Pancreas (tissue), 10 donors: ENCODE measurements around the gene ZNF592. TPM values are rescaled to one million over a fixed set of nuclear protein-coding genes. Genes with fewer than 3 reads are reported as not detected.

Experiments
- ATAC-seq, 4 donors: fragments of 200-7000 bp; cut with Tn5 transposase; one replicate each; pipeline versions ENCODE4 v1.8.0 to v1.9.1; 2020; ENCODE audit warnings: mild to moderate bottlenecking in 4 of 4, moderate library complexity in 4 of 4
- DNase-seq, 6 donors: peaks; one replicate each; pipeline ENCODE4 v3.0.0-alpha.2; 2020
- FAIRE-seq: peaks from 2 replicates; lab custom pipeline; 2012; peaks lifted over from hg19 to GRCh38; lab: Jason Lieb, UNC
- H3K27ac ChIP-seq, 4 donors: fragments of 200-600 bp; sonication (generic); 1 replicate in 3 of 4; 2 replicates in 1 of 4; pipeline versions ENCODE4 v1.5.0 to v1.8.0; 2020
- H3K27me3 ChIP-seq, 4 donors: fragments of 200-600 bp; one replicate each; pipeline ENCODE4 v1.8.0; 2021
- H3K36me3 ChIP-seq, 3 donors: fragments of 200-600 bp; sonication (generic) in 1 of 3; one replicate each; pipeline versions ENCODE4 v1.5.0 to v1.8.0; 2020 to 2021
- H3K4me1 ChIP-seq, 3 donors: fragments of 200-600 bp; one replicate each; pipeline ENCODE4 v1.8.0; 2021
- H3K4me3 ChIP-seq, 4 donors: fragments of 200-600 bp; sonication (generic) in 2 of 4; one replicate each; pipeline versions ENCODE4 v1.5.0 to v1.8.0; 2020 to 2021
- H3K9me3 ChIP-seq, 4 donors: fragments of 200-600 bp; one replicate each; pipeline ENCODE4 v1.8.0; 2021
- CTCF ChIP-seq, 4 donors: fragments of 200-600 bp; sonication (generic) in 3 of 4; IDR thresholded peaks; one replicate each; pipeline versions ENCODE4 v1.5.0 to v1.8.0; 2021; ENCODE audit warnings: antibody characterized with exemption in 4 of 4
- WGBS, 2 donors: extraction: QIAGEN DNeasy Blood & Tissue Kit; methylation state at CpG; one replicate each; pipeline ENCODE4 v1.1.7; 2013; 5-methylcytosine and 5-hydroxymethylcytosine counted together
- intact Hi-C, 3 donors: fragments of 100-400 bp; cut with DNase I; formaldehyde crosslinking; loops; one replicate each; pipeline versions ENCODE4 v1.11.1 to v1.14.2; 2022
- polyA plus RNA-seq, 2 donors: library from polyadenylated mRNA; stranded (reverse); fragments of 200-250 nt; gene quantifications; one replicate each; pipeline ENCODE4 v1.2.3, GENCODE V29; 2013
- total RNA-seq, 6 donors: library from RNA; stranded (reverse); fragmentation: NEBNext Ultra II Directional in 4 of 6; extraction: Animal tissue kit (Norgen Biotek cat#: 25700) in 4 of 6; gene quantifications; one replicate each; pipeline versions ENCODE4 v1.2.1 to v1.2.4, GENCODE V29; 2021 to 2023
- donor health status: healthy with polysubstance abuse.
- donor health status: DM: no; HTN: no; CAD: no; lungs with moderate emphysema.
- donor health status: DM: no; HTN: no; CAD: no.
- donor health status: control.
- donor health status: control.
- donor health status: Bipolar disorder and iron deficiency.
- donor health status: DM: yes; HTN: yes; CAD: no.
- donor health status: DM: no; HTN: no; CAD: no.
- donor health status: DM: no; HTN: no; CAD: no.
- donor health status: DM: yes; HTN: yes; CAD: no.

Gene ZNF592
- total and polyA plus RNA-seq, 8 donors: 9.1 to 16.6 (median 12.0) TPM

- Histone ChIP-seq H3K4me1 (peaks cover 18 to 24% (median 20%) of the 10 kb centered on the region in 3 donors), H3K36me3 (no peaks in the 10 kb centered on the region), H3K4me3 (no peak overlapping the region), H3K9me3 (no peaks in the 10 kb centered on the region), H3K27me3 (no peaks in the 10 kb centered on the region), H3K27ac (peak overlapping the region in 2 of 4 donors; percentile 99)
- ATAC-seq: no peak
- intact Hi-C loops: loop anchor here in 1 of 3 donors (10.0 kb wide), 1 partner anchor 85 kb away; no protein-coding TSS in a partner anchor
- no peak for TF ChIP-seq CTCF (IDR thresholded peaks at IDR 0.05)
- no peak for FAIRE-seq
- 98% methylated on average over 23 of the region's 23 CpGs for WGBS, 2 donors
- no peak for DNase-seq
Measured at GRCh38 chr15:84839714-84840113, 91.3 kb downstream of the ZNF592 start.

DNA sequence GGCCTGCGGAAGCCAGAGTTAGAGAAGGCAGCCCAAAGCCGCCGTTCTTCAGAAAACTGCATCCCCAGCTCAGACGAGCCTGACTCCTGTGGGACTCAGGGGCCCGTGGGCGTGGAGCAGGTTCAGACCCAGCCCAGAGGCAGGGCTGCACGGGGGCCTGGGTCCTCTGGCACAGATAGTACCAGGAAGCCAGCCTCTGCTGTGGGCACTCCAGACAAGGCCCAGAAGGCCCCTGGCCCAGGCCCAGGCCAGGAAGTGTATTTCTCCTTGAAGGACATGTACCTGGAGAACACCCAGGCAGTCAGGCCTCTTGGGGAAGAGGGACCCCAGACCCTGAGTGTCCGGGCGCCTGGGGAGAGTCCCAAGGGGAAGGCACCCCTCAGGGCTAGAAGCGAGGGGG is 91.9 kb downstream of the ZNF592 start:
- peaks cover 18 to 26% (median 25%) of the 10 kb centered on the region in 3 donors for H3K4me1 ChIP-seq
- H3K27me3 ChIP-seq: no peaks in the 10 kb centered on the region
- no peak overlapping the region for H3K4me3 ChIP-seq
- intact Hi-C loops: no loop called here
- no peaks in the 10 kb centered on the region for H3K36me3 ChIP-seq
- 75 to 83% methylated on average over 10 of the region's 10 CpGs for WGBS, 2 donors
- TF ChIP-seq CTCF (IDR thresholded peaks at IDR 0.05): no peak
- ATAC-seq: peak; percentile 16 to 49 (median 38)
- peak overlapping the region; percentile 91 to 99 (median 96) for H3K27ac ChIP-seq
- no peak for FAIRE-seq
- H3K9me3 ChIP-seq: no peaks in the 10 kb centered on the region
- DNase-seq: peak in 4 of 6 donors; percentile 49 to 73 (median 60)

DNA sequence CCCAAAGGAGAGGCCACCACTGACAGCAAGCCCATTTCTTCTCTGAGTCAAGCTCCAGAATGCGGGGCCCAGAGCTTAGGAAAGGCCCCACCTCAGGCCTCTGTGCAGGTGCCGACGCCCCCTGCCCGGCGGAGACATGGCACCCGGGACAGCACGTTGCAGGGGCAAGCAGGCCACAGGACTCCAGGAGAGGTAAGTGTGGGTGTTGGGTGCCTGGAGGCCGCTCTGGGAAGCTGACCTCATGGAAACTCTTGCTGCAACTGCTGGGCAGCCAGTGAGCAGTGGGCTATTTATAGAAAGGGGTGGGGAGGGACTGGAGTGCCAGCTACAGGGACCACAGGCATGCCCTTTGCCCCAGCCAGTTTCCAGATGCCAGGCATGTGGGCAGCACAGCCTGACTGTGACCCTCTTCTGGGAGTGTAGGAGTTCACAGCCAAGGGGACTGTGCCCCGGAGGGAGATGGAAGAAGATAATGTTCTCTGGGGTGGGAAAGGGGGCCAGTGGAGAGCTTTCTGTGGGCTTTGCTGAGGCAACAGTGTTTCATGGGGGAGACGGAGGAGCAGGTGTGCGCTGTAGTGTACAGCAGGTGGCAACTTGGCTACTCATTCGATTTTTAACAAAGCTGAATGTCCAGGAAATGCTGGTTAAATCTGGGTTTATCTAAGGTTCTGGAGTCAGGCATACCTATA is 92.5 kb downstream of the ZNF592 start:
- WGBS, 2 donors: 34 to 41% methylated on average over 12 of the region's 12 CpGs
- intact Hi-C loops: no loop called here
- no peak for TF ChIP-seq CTCF (IDR thresholded peaks at IDR 0.05)
- no peak overlapping the region for H3K4me3 ChIP-seq
- peak; percentile 87 to 95 (median 95) for ATAC-seq
- peaks cover 18 to 31% (median 29%) of the 10 kb centered on the region in 3 donors for H3K4me1 ChIP-seq
- DNase-seq: peak; percentile 80 to 95 (median 88)
- no peaks in the 10 kb centered on the region for H3K27me3 ChIP-seq
- no peaks in the 10 kb centered on the region for H3K36me3 ChIP-seq
- FAIRE-seq: no peak
- H3K9me3 ChIP-seq: no peaks in the 10 kb centered on the region
- H3K27ac ChIP-seq: peak overlapping the region; percentile 91 to 99 (median 96)

DNA sequence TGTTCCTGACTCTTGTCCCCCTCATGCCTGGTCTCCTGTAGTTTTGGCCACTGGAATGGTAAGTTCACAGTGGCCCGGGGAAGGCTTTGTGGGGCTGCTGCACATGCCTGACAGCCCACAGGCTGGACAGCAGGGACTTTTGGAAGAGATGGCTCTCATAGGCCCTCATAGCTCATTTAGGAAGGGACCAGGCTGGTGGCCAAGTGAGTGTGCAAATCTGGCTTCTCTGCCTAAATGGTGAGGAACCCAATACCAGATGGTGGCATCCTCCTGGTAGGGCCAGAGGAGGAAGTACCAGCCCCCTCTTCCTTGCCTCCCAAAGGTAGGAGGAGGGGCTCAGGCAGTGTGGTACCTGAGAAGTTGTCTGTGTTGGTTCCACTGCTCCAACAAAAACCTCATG is 94.4 kb downstream of the ZNF592 start:
- peak overlapping the region in 2 of 4 donors; percentile 99 for H3K27ac ChIP-seq
- FAIRE-seq: no peak
- intact Hi-C loops: no loop called here
- no peak for DNase-seq
- H3K9me3 ChIP-seq: no peaks in the 10 kb centered on the region
- 93 to 98% methylated on average over 1 of the region's 1 CpG for WGBS, 2 donors
- no peak for TF ChIP-seq CTCF (IDR thresholded peaks at IDR 0.05)
- no peaks in the 10 kb centered on the region for H3K36me3 ChIP-seq
- no peak overlapping the region for H3K4me3 ChIP-seq
- no peak for ATAC-seq
- H3K4me1 ChIP-seq: peaks cover 18 to 31% (median 29%) of the 10 kb centered on the region in 3 donors
- H3K27me3 ChIP-seq: no peaks in the 10 kb centered on the region

DNA sequence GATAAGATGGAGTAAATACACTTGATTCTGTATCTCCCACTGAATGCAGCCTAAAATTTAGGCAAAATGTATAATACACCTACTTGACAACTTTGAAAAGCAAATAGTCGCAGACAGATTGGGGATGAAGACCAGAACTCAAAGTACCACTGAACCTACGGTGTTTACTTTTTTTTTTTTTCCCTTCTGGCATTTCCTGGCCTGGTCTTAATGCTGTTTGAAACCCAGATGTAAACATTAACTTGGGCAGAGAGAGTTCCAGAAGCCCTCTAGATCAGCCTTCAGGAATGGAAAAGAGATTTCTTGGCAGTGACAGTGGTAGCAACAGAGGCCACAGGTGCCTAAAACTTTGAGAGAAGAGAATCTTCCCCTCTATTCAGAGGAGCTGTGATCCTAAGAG is 96.6 kb downstream of the ZNF592 start:
- peak overlapping the region in 3 of 4 donors; percentile 33 to 99 (median 88) for H3K27ac ChIP-seq
- DNase-seq: no peak
- intact Hi-C loops: no loop called here
- peaks cover 15 to 29% (median 28%) of the 10 kb centered on the region in 3 donors for H3K4me1 ChIP-seq
- no peak for TF ChIP-seq CTCF (IDR thresholded peaks at IDR 0.05)
- 16 to 17% methylated on average over 2 of the region's 2 CpGs for WGBS, 2 donors
- no peak overlapping the region for H3K4me3 ChIP-seq
- no peaks in the 10 kb centered on the region for H3K27me3 ChIP-seq
- no peaks in the 10 kb centered on the region for H3K36me3 ChIP-seq
- ATAC-seq: peak; percentile 11 to 64 (median 38)
- no peak for FAIRE-seq
- no peaks in the 10 kb centered on the region for H3K9me3 ChIP-seq
